ENCODE measurements around the gene SHKBP1.
"Not testable (repeated sequence)": the region's sequence is repeated elsewhere in the genome, so short reads cannot be mapped to it uniquely, and the experiment has no call there.

SHKBP1 gene

DNA sequence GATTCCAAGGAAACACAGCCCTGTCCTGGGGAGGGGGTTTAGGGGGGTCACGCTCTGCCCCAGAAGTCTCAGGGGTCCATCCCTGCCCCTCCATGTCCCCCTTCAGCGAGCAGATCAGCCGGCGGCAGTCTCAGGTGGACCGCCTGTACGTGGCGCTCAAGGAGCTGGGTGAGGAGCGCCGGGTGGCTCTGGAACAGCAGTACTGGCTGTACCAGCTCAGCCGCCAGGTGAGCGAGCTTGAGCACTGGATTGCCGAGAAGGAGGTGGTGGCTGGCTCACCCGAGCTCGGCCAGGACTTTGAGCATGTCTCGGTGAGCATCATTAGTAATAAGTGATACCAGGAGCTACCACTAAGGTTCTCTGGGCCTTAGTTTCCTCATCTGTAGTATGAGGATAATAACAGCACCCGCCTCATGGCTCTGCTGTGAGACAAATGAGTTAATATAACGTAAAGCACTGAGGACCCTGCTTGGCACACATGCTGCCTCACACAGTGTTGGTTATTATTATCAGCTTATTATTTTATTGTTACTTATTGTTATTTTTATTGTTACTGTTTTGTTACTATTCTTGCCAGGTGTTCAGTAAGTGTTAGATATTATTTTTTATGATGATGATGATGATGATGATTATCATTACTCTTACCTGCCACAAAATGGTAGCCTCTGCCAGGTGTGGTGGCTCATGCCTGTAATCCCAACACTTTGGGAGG lies 20.5 kb upstream of the SHKBP1 start:
- DNase-seq, result no peak

DNA sequence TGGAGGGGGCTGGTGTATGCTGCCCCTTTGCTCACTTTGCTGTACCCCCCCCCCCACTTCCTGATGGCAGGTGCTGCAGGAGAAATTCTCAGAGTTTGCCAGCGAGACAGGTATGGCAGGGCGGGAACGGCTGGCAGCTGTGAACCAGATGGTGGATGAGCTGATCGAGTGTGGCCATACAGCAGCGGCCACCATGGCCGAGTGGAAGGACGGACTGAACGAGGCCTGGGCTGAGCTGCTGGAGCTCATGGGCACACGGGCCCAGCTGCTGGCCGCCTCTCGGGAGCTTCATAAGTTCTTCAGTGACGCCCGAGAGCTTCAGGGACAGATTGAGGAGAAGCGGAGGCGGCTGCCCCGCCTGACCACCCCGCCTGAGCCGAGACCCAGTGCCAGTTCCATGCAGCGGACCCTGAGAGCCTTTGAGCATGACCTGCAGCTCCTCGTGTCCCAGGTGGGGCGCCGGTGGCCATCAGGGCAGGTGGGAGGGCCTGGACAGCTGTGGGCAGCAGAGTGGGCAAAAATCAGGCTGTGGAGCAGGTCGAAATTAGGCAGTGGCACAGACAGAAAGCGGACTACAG lies 19.6 kb upstream of the SHKBP1 start:
- DNase-seq, result no peak

DNA sequence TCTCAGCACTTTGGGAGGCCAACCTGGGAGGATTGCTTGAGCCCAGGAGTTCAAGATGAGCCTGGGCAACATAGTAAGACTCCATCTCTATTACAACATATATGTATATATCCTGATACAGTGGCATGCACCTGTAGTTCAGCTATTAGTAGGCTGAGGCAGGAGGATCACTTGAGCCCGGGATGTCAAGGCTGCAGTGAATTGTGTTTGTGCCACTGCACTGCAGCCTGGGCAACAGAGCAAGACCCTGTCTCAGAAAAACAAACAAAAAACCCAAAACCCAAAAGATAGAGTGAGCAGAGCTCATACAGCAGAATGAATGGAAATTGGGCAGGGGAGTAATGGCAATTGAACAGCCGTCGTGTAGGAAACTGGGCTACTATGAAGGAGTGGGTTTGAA lies 17.3 kb upstream of the SHKBP1 start:
- DNase-seq, result no peak

DNA sequence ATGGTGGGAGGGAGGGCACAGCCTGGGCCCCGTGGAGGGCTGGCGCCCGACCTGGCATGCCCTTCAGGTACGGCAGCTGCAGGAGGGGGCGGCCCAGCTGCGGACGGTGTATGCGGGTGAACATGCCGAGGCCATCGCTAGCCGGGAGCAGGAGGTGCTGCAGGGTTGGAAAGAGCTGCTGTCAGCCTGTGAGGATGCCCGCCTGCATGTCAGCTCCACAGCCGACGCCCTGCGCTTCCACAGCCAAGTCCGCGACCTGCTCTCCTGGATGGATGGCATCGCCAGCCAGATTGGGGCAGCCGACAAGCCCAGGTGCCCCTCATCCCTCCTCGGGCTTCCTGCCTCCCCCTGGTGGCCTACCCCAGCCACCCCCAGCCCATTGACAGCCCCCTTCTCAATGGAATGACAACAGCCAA lies 16.6 kb upstream of the SHKBP1 start:
- no peak for DNase-seq

DNA sequence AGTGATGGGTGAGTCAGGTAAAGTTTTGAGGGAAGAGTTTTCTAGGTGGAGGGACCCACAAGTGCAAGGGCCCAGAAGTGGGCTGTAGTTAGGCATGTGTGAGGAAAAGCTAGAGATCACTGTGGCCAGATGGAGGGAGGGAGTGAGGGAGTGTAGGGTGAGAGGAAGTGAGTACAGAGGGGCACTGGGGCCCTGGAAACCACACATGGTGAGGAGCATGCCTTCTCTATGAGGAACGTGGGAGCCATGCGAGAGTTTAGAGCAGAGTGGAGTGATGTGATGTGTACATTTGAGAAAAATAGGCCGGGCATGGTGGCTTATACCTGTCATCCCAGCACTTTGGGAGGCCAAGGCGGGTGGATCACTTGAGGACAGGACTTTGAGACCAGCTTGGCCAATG lies 14.7 kb upstream of the SHKBP1 start:
- no peak for DNase-seq

DNA sequence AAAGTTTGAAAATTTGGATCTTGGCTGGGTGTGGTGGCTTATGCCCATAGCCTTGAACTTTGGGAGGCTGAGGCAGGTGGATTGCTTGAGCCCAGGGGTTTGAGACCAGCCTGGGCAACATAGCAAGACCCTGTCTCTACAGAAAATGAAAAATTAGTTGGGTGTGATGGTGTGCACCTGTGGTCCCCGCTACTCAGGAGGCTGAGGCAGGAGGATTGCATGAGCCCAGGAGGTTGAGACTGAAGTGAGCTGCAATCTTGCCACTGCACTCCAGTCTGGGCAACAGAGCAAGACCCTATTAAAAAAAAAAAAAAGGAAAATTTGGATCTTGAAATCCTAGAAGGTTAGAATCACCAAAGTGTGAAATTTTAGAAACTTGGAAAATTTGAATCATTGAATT lies 12.1 kb upstream of the SHKBP1 start:
- not testable (repeated sequence) for DNase-seq

DNA sequence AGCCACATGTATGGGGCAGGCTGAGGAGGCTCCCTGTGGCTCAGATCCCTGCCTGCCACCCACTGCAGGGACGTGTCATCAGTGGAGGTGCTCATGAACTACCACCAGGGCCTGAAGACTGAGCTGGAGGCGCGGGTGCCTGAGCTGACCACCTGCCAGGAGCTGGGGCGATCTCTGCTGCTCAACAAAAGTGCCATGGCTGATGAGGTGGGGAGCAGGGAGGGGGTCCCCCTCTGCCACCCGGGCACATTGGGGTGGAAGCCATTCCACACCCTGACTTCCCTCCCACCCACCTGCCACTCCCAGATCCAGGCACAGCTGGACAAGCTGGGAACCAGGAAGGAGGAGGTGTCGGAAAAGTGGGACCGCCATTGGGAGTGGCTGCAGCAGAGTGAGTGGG lies 11.3 kb upstream of the SHKBP1 start:
- DNase-seq, result no peak

DNA sequence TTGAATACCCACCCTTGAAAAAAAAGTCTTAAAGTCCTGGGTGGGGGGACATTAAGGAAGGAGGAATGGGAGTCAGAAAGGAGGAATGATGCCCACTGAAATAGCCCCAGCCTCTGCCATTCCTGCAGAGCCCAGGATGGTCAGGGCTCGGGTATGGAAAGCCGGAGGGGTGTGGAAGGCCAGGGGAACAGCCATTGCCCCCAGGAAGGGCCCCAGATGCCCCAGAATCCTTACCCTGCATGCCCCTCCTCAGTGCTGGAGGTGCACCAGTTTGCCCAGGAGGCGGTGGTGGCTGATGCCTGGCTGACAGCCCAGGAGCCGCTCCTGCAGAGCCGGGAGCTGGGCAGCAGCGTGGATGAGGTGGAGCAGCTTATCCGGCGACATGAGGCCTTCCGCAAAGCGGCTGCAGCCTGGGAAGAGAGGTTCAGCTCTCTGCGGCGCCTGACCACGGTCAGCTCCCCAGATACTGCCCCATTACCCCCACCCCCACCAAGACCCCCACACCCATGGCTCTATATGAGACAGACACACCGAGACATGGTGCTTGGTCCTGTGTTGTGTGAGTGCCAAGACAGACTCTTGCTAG lies 10.7 kb upstream of the SHKBP1 start:
- no peak for DNase-seq

DNA sequence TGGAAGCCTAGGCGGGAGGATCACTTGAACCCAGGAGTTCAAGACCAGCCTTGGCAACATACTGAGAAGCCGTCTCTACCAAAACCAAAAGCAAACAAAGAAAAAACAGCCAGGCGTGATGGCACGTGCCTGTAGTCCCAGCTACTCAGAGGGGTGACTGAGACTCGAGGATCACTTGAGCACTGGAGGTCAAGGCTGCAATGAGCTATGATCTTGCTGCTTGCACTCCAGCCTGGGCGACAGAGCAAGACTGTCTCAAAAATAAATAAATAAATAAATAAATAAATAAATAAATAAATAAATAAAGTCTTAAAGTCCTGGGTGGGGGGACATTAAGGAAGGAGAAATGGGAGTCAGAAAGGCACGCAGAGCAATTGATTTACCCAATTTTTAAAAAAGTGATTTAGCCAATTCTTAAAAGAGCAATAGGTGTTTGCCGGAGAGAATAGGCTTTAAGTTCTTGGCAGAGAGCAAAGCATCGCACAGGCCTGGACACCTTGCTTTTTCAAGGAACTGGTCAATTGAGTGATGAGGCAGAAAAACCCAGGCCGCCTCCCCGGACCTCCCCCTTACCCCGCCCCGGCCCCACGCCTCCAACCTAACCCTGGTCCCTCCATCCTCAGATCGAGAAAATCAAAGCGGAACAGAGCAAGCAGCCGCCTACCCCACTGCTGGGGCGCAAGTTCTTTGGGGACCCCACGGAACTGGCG lies 9.5 kb upstream of the SHKBP1 start:
- DNase-seq, result no peak

DNA sequence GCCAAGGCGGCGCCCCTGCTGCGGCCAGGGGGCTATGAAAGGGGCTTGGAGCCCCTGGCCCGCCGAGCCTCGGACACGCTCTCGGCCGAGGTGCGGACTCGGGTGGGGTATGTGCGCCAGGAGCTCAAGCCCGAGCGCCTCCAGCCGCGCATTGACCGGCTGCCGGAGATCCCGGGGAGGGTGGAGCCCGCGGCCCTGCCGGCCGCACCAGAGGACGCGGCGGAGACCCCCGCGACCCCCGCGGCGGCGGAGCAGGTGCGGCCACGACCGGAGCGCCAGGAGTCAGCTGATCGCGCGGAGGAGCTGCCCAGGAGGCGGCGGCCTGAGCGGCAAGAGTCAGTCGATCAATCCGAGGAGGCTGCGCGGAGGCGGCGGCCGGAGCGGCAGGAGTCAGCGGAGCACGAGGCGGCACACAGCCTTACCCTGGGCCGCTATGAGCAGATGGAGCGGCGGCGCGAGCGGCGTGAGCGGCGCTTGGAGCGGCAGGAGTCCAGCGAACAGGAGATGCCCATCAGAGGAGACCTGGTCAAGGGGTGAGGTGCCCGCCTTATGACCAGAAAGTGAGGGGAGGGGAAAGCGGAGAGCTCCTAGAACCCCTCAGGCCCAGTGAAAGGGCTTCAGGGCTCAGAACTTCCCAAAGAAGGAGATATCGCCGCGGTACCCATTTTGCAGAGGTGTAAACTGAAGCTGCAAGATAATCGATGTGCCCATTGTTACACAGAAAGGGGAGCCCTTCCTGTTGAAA lies 8.8 kb upstream of the SHKBP1 start:
- DNase-seq, result no peak

DNA sequence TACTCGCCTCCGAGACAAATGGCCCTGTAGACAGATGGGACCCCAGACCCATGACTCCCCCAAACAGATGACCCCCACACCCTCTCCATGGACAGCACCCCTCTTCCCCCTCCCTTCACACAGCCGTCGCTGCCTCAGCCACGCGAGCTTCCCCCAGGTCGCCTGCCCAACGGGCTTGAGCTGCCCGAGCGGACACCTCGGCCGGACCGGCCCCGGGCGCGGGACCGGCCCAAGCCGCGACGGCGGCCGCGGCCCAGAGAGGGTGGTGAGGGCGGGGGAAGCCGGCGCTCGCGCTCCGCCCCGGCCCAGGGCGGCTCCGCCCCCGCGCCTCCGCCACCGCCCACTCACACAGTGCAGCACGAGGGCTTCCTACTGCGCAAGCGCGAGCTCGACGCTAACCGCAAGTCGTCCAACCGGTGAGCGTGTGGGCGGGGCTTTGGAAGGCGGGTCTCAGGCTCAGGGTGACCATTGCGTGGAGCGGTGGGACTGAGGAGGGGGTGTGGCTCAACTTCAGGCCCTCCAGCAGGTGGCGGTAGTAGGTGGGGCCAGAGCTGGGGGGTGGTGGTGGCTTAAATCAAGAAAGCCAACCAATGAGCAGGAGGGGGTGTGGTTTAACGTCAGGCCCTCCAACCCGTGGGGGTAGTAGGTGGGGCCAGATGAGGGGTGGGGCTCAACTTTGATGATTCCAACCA lies 6.2 kb upstream of the SHKBP1 start:
- DNase-seq, result peak; percentile 99

DNA sequence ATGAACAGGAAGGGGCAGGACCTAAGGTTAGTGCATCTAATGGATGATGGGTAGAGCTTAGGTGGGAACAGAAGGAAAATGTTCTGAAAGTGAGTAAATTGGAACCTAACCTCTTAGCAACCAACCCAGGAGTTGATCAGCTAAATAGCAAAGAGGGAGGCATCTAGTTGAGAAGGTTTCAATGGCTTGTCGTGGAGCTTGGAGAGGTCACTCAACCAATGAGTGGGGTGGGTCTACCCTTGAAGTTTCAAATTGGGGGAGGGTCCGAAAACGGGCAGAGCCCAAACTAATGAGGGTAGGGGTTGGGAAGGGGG lies 5.7 kb upstream of the SHKBP1 start:
- DNase-seq, result no peak

DNA sequence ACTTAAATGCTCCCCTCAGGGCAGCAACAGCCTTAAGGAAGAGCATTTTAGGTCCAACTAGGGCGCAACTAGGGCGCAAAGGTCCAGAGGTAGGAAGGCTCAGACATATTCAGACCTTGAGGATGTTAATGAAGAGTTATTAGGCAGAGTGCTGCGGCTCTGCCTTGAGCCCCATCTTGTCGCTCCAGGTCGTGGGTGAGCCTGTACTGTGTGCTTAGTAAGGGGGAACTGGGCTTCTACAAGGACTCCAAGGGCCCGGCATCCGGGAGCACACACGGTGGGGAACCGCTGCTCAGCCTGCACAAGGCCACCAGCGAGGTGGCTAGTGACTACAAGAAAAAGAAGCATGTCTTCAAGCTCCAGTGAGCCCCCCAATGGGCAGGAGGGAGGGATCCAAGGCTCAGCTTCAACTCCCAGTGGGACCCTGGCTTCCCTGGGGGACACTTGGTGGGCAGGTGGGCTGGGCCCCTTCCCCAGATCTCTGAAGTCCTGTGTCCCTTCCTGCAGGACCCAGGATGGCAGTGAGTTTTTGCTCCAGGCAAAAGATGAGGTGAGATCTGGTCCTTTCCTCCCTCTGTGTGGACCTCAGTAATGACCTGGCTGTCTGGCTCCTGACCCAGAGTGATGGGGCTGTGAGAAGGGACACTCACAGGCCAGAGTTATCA lies 4.7 kb upstream of the SHKBP1 start:
- no peak for DNase-seq

DNA sequence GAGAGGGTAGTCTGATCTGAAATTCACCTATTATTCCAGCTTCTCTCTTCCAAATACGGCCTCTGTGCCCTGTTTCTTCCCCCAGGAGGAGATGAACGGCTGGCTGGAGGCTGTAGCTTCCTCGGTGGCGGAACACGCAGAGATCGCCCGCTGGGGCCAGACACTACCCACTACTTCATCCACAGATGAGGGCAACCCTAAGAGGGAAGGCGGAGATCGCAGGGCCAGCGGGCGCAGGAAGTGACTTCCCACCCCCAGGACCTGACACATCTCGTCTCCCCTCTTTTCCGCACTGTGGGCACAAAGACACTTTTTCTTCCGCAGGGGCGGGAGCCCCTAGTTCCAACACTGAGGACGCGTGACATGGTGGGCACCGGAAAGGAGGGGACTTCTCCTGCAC lies 1.3 kb upstream of the SHKBP1 start:
- no peak for DNase-seq

DNA sequence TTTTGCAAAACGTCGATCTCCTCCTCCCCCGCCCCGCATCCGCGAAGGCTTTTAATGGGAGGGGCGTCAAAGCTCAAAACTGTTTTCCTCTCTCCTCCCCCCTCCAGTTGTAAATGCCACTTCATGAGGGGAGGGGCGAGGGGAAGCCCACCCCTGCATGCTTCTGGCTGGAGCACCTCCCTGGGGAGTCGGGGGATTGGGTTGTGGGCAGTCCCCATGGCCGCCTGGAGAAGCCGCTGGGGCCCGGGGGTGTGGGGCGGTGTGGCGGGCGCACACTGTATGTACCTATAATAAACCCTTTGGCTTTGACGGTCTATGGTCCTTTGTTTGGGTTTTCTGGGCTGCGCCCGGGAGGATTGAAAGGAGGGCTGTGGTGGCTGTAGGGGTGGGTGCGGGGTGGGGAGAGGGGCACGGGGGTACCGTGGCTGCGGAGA lies 505 bp upstream of the SHKBP1 start:
- peak; percentile 25 to 35 for DNase-seq

DNA sequence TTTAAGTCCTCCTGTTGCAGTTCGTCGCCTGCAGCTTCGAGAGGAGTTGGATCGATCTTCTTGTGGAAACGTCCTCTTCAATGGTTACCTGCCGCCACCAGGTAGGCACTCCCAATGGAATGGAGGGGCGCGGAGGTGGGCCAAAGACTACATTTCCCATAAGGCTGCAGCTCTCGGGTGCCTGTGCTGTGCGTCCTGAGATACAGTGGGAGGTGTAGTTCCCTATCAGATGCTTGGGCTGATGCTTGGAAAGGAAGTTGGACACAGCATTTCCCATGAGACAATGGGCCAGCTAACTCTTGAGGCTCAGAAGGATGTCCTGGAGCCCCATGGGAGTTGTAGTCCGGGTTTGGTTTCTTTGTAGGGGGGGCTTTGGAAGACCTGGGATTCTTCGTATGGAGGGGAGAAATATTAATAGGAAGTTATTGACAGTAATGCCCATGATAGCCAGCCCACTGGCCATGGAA lies 1.8 kb downstream of the SHKBP1 start:
- DNase-seq, result peak in 1 of 2 donors; percentile 57

DNA sequence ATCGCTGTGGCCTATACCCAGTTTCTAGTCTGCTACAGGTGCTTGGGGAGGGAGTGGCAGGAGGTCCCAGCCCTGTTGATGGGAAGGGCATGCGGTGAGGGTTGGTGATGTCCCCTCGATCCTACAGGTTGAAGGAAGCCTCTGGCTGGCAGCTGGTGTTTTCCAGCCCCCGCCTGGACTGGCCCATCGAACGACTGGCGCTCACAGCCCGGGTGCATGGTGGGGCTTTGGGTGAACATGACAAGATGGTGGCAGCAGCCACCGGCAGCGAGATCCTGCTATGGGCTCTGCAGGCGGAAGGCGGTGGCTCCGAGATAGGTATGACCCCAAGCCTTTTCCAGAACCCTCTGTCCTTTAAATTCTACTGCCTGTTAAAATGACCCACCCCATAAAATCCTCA lies 3.9 kb downstream of the SHKBP1 start:
- DNase-seq, result no peak

DNA sequence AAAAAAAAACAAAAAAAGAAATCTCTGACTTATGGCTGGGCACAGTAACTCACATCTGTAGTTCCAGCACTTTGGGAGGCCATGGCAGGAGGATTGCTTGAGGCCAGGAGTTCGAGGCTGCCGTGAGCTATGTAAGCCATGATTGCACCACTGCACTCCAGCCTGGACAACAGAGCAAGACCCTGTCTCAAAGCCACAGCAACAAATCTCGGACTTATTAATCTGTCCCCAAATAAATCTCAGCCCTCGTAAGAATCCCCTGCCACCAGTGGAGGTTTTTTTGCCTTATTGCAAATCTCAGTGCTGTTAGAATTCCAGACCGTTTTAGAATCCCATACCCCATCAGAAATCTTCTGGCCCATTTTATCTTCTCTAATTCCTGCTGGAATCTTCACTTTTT lies 4.9 kb downstream of the SHKBP1 start:
- no peak for DNase-seq

DNA sequence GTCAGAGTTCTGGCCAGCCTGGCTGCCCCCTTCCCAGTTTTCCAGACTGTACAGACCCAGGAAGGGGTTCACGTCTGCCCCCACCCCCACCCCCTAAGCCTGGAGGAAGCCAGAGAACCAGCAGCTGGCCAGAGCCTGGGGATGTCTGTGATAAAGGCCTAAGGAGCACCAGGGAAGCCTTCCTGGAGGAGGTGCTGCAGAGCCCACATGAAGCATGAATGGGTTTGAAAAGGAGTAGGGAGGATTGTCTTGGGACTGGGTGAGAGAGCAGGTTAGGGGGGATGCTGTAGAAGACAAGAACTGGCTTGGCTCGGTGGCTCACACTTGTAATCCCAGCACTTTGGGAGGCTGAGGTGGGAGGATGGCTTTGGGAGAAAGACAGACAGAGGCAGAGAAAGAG lies 5.8 kb downstream of the SHKBP1 start:
- DNase-seq, result no peak

DNA sequence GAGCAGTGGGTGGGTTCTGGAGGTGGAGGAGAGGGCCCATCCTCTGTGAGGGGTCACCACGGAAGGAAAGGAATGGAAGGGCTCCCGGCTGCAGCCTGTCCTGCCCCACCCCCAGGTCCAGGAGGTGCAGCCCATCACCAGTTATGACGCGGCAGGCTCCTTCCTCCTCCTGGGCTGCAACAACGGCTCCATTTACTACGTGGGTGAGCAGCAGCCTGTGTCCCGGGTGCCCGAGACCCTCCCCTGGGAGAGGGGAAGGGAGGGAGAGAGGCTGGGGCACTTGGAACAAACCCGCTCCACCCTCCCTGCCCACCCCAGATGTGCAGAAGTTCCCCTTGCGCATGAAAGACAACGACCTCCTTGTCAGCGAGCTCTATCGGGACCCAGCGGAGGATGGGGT lies 6.6 kb downstream of the SHKBP1 start:
- no peak for DNase-seq

DNA sequence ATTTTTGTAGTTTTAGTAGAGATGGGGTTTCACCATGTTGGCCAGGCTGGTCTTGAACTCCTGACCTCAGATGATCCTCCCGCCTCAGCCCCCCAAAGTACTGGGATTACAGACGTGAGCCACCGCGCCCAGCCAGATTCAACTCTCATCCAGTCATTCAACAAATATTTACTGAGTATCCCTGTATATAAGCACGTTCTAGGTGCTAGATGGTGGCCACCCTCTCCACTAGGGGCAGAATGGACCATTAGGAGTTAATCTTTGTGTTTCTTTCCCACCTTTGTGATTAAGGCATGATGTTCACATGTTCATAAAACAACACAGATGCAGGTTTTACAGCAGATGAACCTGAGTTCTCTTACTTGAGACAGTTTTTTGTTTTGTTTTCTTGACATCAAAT lies 7.3 kb downstream of the SHKBP1 start:
- no peak for DNase-seq

Data from CD4-positive, alpha-beta T cell treated with Interleukin-4 for 1 hour (primary cell).